Fibroblast of villous mesenchyme (primary cell): ENCODE measurements around the gene STH. TPM values are rescaled to one million over a fixed set of nuclear protein-coding genes. Genes with fewer than 3 reads are reported as not detected.

Source experiments
- DNase-seq: peaks from one replicate; pipeline ENCODE4 v3.0.0-alpha.2; 2010; ENCODE audit warnings: low read depth
- H3K4me3 ChIP-seq: 2 replicates; pipeline ENCODE4 v1.5.1; 2011; ENCODE audit warnings: low read depth, mild to moderate bottlenecking, low read length
- total RNA-seq: library from RNA; depleted of rRNA; stranded (reverse); fragments of >200 nt; gene quantifications from 2 replicates; pipeline ENCODE4 v1.2.3, GENCODE V29; 2012
- TF ChIP-seq, protein P1 (sequence below): IDR thresholded peaks from 2 replicates; pipeline ENCODE4 v1.5.1; 2012; ENCODE audit warnings: low read depth, mild to moderate bottlenecking, low read length; ENCODE audit not compliant: insufficient read depth

Gene STH
- total RNA-seq, 1 donor, result not detected

DNA sequence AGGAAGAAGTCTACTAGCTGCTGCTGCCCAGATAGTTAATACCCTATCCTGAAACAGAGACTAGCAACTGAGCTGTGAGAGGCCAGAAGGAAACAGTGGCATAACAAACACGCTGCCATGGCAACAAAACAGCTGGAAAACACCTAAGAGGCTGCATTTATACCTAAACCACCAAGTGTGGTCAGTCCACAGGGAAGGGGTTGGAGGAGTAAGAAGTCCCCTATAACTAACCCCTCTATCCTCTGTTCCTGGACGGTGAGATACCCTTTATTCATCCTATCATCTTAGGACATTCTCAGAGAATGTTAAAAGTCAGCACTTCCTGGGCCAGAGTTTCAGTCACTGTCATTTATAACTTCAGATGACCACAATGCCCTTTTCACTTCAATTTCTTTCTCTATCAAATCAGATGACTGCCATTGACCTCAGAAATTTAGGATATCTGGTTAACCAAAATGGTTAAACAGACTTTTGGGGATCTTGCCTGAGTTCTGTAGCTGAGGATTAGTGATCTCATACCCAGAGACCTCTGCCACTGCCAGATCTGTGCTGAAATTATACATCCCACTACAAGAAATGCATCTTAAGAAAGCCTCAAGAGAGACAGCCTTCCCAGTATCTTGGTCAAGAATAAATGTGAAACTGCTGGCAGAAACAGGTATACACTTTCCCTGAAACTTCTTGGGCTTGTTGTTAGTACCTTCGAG lies 36.2 kb downstream of the STH start:
- no peak overlapping the region for H3K4me3 ChIP-seq
- no peak for DNase-seq
- TF ChIP-seq, protein P1, sequence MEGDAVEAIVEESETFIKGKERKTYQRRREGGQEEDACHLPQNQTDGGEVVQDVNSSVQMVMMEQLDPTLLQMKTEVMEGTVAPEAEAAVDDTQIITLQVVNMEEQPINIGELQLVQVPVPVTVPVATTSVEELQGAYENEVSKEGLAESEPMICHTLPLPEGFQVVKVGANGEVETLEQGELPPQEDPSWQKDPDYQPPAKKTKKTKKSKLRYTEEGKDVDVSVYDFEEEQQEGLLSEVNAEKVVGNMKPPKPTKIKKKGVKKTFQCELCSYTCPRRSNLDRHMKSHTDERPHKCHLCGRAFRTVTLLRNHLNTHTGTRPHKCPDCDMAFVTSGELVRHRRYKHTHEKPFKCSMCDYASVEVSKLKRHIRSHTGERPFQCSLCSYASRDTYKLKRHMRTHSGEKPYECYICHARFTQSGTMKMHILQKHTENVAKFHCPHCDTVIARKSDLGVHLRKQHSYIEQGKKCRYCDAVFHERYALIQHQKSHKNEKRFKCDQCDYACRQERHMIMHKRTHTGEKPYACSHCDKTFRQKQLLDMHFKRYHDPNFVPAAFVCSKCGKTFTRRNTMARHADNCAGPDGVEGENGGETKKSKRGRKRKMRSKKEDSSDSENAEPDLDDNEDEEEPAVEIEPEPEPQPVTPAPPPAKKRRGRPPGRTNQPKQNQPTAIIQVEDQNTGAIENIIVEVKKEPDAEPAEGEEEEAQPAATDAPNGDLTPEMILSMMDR, result no peak

DNA sequence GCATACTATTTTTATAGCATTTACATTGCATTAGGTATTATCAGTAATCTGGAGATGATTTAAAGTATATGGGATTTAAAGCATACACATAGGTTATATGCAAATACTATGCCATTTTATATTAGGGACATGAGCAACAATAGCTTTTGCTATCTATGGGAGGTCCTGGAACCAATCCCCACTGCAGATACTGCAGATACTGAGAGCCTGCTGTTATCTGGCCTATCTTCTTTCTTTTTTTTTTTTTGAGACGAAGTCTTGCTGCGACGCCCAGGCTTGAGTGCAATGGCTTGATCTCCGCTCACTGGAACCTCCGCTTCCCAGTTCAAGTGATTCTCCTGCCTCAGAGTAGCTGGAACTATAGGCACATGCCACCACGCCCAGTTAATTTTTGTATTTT lies 37.4 kb downstream of the STH start:
- no peak overlapping the region for H3K4me3 ChIP-seq
- DNase-seq, result no peak
- TF ChIP-seq, protein P1, result no peak

DNA sequence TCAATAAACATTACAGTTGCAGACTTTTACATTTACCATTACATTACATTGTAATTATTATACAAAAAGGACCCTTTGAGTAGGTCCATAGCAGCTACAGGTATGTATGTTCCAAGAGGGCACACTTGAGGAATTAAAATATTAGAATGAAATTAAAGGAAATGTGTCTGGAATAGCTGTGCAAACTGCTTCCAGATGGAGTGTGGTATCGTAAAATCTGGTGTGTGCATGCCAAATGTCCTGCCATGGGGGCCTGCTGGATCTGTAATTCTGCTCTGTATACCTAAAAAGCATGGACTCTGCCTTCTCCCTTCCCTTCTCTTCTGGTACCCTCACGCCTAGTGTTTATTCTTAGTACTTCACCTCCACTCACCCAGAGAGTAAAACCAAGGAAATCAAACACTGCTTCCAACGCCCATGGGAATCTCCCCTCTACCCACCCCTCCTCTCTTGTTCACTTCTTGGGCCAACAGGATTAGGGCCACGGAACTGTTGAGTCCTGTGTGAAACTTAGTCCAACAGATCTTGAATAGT lies 38.7 kb downstream of the STH start:
- H3K4me3 ChIP-seq, result no peak overlapping the region
- TF ChIP-seq, protein P1, result no peak
- no peak for DNase-seq

DNA sequence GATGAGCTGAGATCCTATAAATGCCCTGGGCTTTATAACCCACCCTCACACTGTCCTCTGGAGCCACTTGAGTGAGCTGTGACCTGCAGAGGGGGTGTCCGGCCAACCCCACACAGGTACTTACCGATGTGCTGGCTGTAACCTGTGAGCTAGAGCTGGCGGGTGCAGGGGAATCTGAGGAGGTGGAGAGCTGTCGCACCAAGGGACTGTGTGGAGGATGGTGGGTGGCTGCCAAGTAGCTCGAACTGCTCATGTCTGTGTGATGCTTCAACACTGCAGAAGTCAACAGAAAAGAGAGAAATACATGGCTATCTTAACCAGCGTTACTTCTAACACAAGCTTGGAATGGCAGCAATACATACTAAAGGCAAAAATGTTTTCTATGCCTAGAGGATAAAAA lies 39.4 kb downstream of the STH start:
- no peak for DNase-seq
- H3K4me3 ChIP-seq, result no peak overlapping the region
- TF ChIP-seq, protein P1, result no peak

DNA sequence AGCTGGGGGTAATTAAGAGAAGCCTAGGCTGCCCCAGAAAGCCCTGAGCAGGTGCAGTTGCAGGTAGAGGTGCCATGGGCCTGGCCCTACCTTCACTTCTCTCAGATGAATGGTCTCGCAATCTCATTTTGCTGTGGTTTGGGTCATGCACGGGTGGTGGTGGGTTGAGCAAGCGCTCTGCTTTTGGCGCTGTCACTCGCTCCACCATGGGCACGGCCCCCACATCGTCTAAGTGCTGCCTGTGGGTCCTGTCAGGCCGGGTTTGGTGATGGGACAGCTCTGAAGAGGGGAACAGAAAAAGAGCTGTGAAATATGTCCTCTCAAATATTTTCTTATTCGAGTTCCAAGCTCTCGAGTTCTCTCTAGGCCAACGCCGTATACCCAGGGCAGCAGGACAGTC lies 39.9 kb downstream of the STH start:
- TF ChIP-seq, protein P1, result no peak
- no peak overlapping the region for H3K4me3 ChIP-seq
- DNase-seq, result no peak

DNA sequence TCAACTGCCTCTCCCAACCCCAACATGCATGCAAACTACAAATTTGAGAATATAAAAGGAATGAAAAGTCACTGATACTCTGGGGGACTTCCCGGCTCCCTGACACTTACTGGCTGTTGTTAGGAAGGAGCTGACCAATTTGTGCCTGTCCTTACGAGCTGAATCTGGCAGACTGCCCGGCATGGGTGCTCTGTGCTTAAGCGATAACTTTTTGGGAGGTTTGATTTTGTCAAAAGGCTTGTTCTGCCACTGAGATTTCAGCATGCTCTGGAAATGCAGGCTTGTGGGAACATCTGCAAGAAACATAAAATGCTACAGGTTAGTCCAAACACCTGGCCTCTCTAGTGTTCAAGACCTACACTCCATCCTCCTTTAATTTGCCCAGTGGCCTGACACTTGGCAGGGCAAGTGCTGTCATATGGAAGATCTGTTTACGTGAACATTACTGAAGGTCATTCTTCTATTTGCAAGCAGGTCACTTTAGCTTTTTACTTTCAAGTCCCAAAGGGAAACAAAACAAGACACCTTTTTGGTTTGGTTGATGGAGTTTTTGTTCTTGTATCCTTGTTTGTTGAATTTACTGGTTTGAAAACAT lies 40.6 kb downstream of the STH start:
- DNase-seq, result no peak
- TF ChIP-seq, protein P1, result no peak
- H3K4me3 ChIP-seq, result no peak overlapping the region
